Sigmoid colon (tissue), 4 donors: ENCODE results near the gene AGBL2.

Source experiments
- CTCF ChIP-seq, 4 experiments: fragments of 450-650 bp in 3 of 4; fragments of 200-600 bp in 1 of 4; IDR thresholded peaks; one replicate each; pipeline ENCODE4 v1.5.1; 2016 to 2019; ENCODE audit warnings: antibody characterized with exemption in 4 of 4, mild to moderate bottlenecking in 3 of 4, moderate library complexity in 2 of 4
- EP300 ChIP-seq, 4 donors: sonication (generic); formaldehyde crosslinking; IDR thresholded peaks; one replicate each; pipeline ENCODE4 v1.6.1; 2017; ENCODE audit warnings: antibody characterized with exemption in 4 of 4
- POLR2A ChIP-seq, 2 donors: fragments of 450-650 bp; IDR thresholded peaks; one replicate each; pipeline ENCODE4 v1.6.1; 2016; ENCODE audit warnings: antibody characterized with exemption in 2 of 2, mild to moderate bottlenecking in 2 of 2, moderate library complexity in 2 of 2
- POLR2AphosphoS5 ChIP-seq, 4 donors: sonication (generic); formaldehyde crosslinking; IDR thresholded peaks; one replicate each; pipeline ENCODE4 v1.6.1; 2017; ENCODE audit warnings: antibody characterized with exemption in 4 of 4

- no peak for TF ChIP-seq CTCF (IDR thresholded peaks at IDR 0.05)
- TF ChIP-seq EP300 (IDR thresholded peaks at IDR 0.05): no peak
- no peak for TF ChIP-seq POLR2A (IDR thresholded peaks at IDR 0.05)
- no peak for TF ChIP-seq POLR2AphosphoS5 (IDR thresholded peaks at IDR 0.05)
These were observed 99.9 kb downstream of the AGBL2 start for GRCh38 chr11:47615249-47615648.
